Upper lobe of left lung (tissue), 6 donors: Measurements from ENCODE around the gene OTUD6A. TPM values are rescaled to one million over a fixed set of nuclear protein-coding genes. Genes with fewer than 3 reads are reported as not detected.
"Not testable (repeated sequence)": the region's sequence is repeated elsewhere in the genome, so short reads cannot be mapped to it uniquely, and the experiment has no call there.

Experiments used
- ATAC-seq, 2 donors: fragments of 200-7000 bp; cut with Tn5 transposase; one replicate each; pipeline ENCODE4 v1.9.1; 2022; ENCODE audit warnings: mild to moderate bottlenecking in 2 of 2, moderate library complexity in 2 of 2; ENCODE audit not compliant: low FRiP score in 2 of 2
- DNase-seq, 2 donors: peaks; one replicate each; pipeline ENCODE4 v3.0.0-alpha.2; 2019 to 2020
- H3K27ac ChIP-seq, 4 donors: fragments of 200-600 bp; sonication (generic); one replicate each; pipeline ENCODE4 v1.5.1; 2016 to 2019
- H3K27me3 ChIP-seq, 4 donors: fragments of 200-600 bp; sonication (generic); one replicate each; pipeline ENCODE4 v1.5.1; 2017 to 2019
- H3K36me3 ChIP-seq, 4 donors: fragments of 200-600 bp; sonication (generic); one replicate each; pipeline ENCODE4 v1.5.1; 2016 to 2019
- H3K4me1 ChIP-seq, 4 donors: fragments of 200-600 bp; sonication (generic); one replicate each; pipeline ENCODE4 v1.5.1; 2018 to 2019
- H3K4me3 ChIP-seq, 4 donors: fragments of 200-600 bp; sonication (generic); one replicate each; pipeline ENCODE4 v1.5.1; 2017 to 2019; ENCODE audit warnings: mild to moderate bottlenecking in 2 of 4, moderate library complexity in 1 of 4
- H3K9me3 ChIP-seq, 4 donors: fragments of 200-600 bp; sonication (generic); one replicate each; pipeline ENCODE4 v1.5.1; 2018 to 2019
- EP300 ChIP-seq, 4 donors: sonication (generic); formaldehyde crosslinking; IDR thresholded peaks; one replicate each; pipeline ENCODE4 v1.5.1; 2017; ENCODE audit warnings: antibody characterized with exemption in 4 of 4, control low read depth in 2 of 4
- POLR2A ChIP-seq, 4 donors: fragments of 450-650 bp; IDR thresholded peaks; one replicate each; pipeline ENCODE4 v1.5.1; 2016 to 2017; ENCODE audit warnings: antibody characterized with exemption in 4 of 4, mild to moderate bottlenecking in 2 of 4
- POLR2AphosphoS5 ChIP-seq, 2 donors: sonication (generic); formaldehyde crosslinking; IDR thresholded peaks; one replicate each; pipeline ENCODE4 v1.5.1; 2017; ENCODE audit warnings: antibody characterized with exemption in 2 of 2
- WGBS, 2 donors: methylation state at CpG; one replicate each; pipeline ENCODE4 v1.1.5; 2017 to 2018; 5-methylcytosine and 5-hydroxymethylcytosine counted together
- small RNA-seq, 4 donors: library from RNA; depleted of rRNA; stranded (forward); fragments of <200 nt; gene quantifications; one replicate each; pipeline ENCODE3, GENCODE V24; 2016
- total RNA-seq, 6 donors: library from RNA; depleted of rRNA in 4 of 6; stranded (reverse); fragments of >200 nt in 4 of 6; gene quantifications; one replicate each; pipeline versions ENCODE4 v1.1.0 to v1.2.1, GENCODE V29; 2016 to 2021
- TF ChIP-seq, protein P1 (sequence below), 6 experiments: fragments of 450-650 bp in 4 of 6; fragments of 200-600 bp in 2 of 6; sonication (generic) in 2 of 6; IDR thresholded peaks; one replicate each; pipeline ENCODE4 v1.5.1; 2016 to 2019; ENCODE audit warnings: antibody characterized with exemption in 6 of 6
- donor health status: DM: no; HTN: no; CAD: no; lungs with moderate emphysema.
- donor health status: DM: no; HTN: yes; CAD: no; lungs with severe emphysema.

The OTUD6A gene
- total RNA-seq, 6 donors from 2014 or later: not detected

DNA sequence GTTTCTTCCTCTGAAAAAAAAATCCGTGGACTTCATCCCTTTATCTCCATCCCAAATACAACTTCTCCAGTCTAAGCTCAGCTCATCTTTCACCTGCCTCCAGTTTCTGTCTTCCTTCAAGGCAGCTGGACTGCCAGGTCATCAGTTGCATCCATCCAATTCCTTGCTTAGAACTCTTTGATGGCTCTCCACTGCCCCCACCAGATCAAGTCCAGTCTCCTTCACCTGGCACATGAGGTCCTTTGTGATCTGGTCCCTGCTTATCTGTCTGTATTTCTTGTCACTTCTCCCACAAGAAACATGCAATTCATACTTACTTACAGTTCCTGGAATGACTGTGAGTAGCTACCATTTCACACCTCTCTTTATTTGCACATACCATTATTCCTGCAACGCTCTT lies 33.8 kb downstream of the OTUD6A start:
- TF ChIP-seq, protein P1, sequence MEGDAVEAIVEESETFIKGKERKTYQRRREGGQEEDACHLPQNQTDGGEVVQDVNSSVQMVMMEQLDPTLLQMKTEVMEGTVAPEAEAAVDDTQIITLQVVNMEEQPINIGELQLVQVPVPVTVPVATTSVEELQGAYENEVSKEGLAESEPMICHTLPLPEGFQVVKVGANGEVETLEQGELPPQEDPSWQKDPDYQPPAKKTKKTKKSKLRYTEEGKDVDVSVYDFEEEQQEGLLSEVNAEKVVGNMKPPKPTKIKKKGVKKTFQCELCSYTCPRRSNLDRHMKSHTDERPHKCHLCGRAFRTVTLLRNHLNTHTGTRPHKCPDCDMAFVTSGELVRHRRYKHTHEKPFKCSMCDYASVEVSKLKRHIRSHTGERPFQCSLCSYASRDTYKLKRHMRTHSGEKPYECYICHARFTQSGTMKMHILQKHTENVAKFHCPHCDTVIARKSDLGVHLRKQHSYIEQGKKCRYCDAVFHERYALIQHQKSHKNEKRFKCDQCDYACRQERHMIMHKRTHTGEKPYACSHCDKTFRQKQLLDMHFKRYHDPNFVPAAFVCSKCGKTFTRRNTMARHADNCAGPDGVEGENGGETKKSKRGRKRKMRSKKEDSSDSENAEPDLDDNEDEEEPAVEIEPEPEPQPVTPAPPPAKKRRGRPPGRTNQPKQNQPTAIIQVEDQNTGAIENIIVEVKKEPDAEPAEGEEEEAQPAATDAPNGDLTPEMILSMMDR (IDR thresholded peaks at IDR 0.05): no peak
- no peak for TF ChIP-seq EP300 (IDR thresholded peaks at IDR 0.05)
- no peak for DNase-seq
- no peak for ATAC-seq

DNA sequence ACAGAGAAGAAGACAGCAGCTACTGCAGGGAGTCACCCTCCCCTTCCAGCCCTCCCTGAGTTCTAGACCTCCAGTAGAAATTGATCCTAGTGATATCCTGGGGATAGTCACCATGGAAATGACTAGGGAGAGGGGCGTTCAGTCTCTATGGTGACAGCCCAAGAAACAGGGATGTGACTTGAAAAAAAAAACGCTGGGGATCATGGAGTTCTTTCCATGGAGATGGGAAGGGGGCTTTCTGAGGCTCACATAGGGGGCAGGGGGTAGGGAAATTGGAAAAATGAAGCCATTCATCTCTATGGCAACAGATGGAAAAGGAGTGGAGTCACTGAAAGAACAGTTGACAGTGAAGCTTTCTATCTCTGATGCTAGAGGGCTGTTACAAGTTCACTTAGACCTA lies 43.0 kb downstream of the OTUD6A start:
- H3K27me3 ChIP-seq: no peaks in the 10 kb centered on the region
- H3K4me1 ChIP-seq: no peaks in the 10 kb centered on the region
- H3K36me3 ChIP-seq: no peaks in the 10 kb centered on the region
- ATAC-seq (no peak), DNase-seq (no peak)
- H3K27ac ChIP-seq: no peak overlapping the region
- H3K4me3 ChIP-seq: no peak overlapping the region
- H3K9me3 ChIP-seq: no peaks in the 10 kb centered on the region
- WGBS, 2 donors: 30 to 37% methylated on average over 2 of the region's 2 CpGs
- TF ChIP-seq, protein P1 (IDR thresholded peaks at IDR 0.05): no peak
- no peak for TF ChIP-seq POLR2AphosphoS5 (IDR thresholded peaks at IDR 0.05)
- no peak for TF ChIP-seq EP300 (IDR thresholded peaks at IDR 0.05)
- TF ChIP-seq POLR2A (IDR thresholded peaks at IDR 0.05): no peak

More for the DNA sequence above, 33.8 kb downstream of the OTUD6A start:
- H3K4me1 ChIP-seq: no peaks in the 10 kb centered on the region
- 63 to 69% methylated on average over 2 of the region's 2 CpGs for WGBS, 2 donors
- no peak overlapping the region for H3K4me3 ChIP-seq
- H3K9me3 ChIP-seq: no peaks in the 10 kb centered on the region
- no peaks in the 10 kb centered on the region for H3K36me3 ChIP-seq
- H3K27ac ChIP-seq: no peak overlapping the region
- H3K27me3 ChIP-seq: no peaks in the 10 kb centered on the region

DNA sequence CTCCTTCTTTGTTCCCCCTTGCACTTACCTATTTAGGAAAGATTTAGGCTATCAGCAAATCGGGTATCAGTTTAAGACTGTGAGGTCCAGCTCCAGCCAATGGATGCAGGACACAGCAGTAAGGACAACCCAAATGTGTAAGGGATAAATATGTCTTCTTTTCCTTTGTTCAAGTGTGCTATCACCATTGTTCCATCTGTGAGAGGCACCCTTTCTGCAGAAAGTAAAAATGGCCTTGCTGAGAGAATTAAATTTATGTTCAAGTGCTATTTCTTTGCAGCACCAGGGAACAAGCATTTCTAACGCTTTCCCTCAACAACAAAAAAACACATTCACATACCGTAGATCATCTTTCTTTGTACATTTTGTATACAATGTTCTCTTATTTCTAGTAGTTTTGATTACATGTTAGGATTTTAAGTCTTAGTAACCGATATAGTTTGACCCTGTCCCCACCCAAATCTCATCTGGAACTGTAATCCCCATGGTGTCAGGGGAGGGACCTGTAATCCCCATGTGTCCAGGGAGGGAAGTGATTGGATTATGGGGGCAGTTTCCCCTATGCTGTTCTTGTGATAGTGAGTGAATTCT lies 49.3 kb downstream of the OTUD6A start:
- H3K9me3 ChIP-seq: peaks cover 0 to 16% (median 4%) of the 10 kb centered on the region in 4 donors
- not testable (repeated sequence) for H3K4me1 ChIP-seq, ATAC-seq, DNase-seq, H3K27ac ChIP-seq, H3K27me3 ChIP-seq, H3K36me3 ChIP-seq, H3K4me3 ChIP-seq
- WGBS, 2 donors: 85 to 98% methylated on average over 4 of the region's 4 CpGs

Small RNA genes lying within 50 kb of the gene (small RNA-seq; reads per million reads assigned to genes)
- gene MIR676: 0.18 to 2.4 (median 1.2) reads per million in 4 donors

Other genes with a start within 250 kb of the OTUD6A start
- under 1 TPM in 1 of 6 donors, not detected in 5; 0.67 TPM for gene AWAT2, start 12.5 kb upstream of the OTUD6A start, total RNA-seq
- gene IGBP1, start 71.0 kb downstream of the OTUD6A start, total RNA-seq: 10 to 100 TPM; 35.3 to 62.1 (median 46.6) TPM
- gene DGAT2L6, start 115.0 kb downstream of the OTUD6A start, total RNA-seq: not detected
- gene AWAT1, start 172.2 kb downstream of the OTUD6A start, total RNA-seq: not detected
- 1 to 10 TPM in 1 of 6 donors, under 1 TPM in 3, not detected in 2; 0.30 to 1.1 (median 0.64) TPM for gene P2RY4, start 197.7 kb downstream of the OTUD6A start, total RNA-seq
- not detected for gene ARR3, start 205.9 kb downstream of the OTUD6A start, total RNA-seq
- gene RAB41, start 219.7 kb downstream of the OTUD6A start, total RNA-seq: not detected
- gene PDZD11, start 227.5 kb downstream of the OTUD6A start, total RNA-seq: 10 to 100 TPM; 12.1 to 28.4 (median 21.4) TPM
- 1 to 10 TPM in 3 of 6 donors, under 1 TPM in 3; under 0.01 to 2.6 (median 0.69) TPM for gene KIF4A, start 227.6 kb downstream of the OTUD6A start, total RNA-seq